Liver (tissue), 9 donors: ENCODE data around the gene STAB1. TPM values are rescaled to one million over a fixed set of nuclear protein-coding genes. Genes with fewer than 3 reads are reported as not detected.
A peak's percentile ranks its signal among the peaks of the same experiment; 100 is the strongest.

Experiments used
- DNase-seq: peaks from one replicate; pipeline ENCODE4 v3.0.0-alpha.2; 2017; ENCODE audit warnings: low spot score
- H3K27ac ChIP-seq, 2 donors: one replicate each; pipeline ENCODE4 v1.7.0; 2013; ENCODE audit warnings: inconsistent platforms in 2 of 2, low read length in 2 of 2, control low read depth in 1 of 2, low read depth in 1 of 2, mild to moderate bottlenecking in 1 of 2
- H3K27me3 ChIP-seq, 4 donors: one replicate each; pipeline versions ENCODE4 v1.6.1 to v1.7.0; 2013; ENCODE audit warnings: low read length in 3 of 4, inconsistent platforms in 1 of 4, mild to moderate bottlenecking in 1 of 4, moderate library complexity in 1 of 4; ENCODE audit not compliant: control insufficient read depth in 4 of 4, insufficient read depth in 4 of 4
- H3K36me3 ChIP-seq, 4 donors: one replicate each; pipeline versions ENCODE4 v1.6.1 to v1.7.0; 2013; ENCODE audit warnings: low read length in 3 of 4, mild to moderate bottlenecking in 3 of 4, low read depth in 1 of 4, moderate library complexity in 1 of 4; ENCODE audit not compliant: control insufficient read depth in 4 of 4, insufficient read depth in 3 of 4
- H3K4me1 ChIP-seq, 4 donors: one replicate each; pipeline versions ENCODE4 v1.6.1 to v1.7.0; 2013; ENCODE audit warnings: low read length in 3 of 4, mild to moderate bottlenecking in 3 of 4, moderate library complexity in 1 of 4; ENCODE audit not compliant: control insufficient read depth in 4 of 4, insufficient read depth in 4 of 4
- H3K4me3 ChIP-seq, 3 donors: one replicate each; pipeline versions ENCODE4 v1.6.1 to v1.7.0; 2013; ENCODE audit warnings: low read length in 3 of 3, control low read depth in 1 of 3, low read depth in 1 of 3, mild to moderate bottlenecking in 1 of 3
- H3K9ac ChIP-seq, 2 donors: one replicate each; pipeline ENCODE4 v1.7.0; 2013; ENCODE audit warnings: low read length in 2 of 2, mild to moderate bottlenecking in 2 of 2, moderate library complexity in 2 of 2, control low read depth in 1 of 2, low read depth in 1 of 2
- H3K9me3 ChIP-seq, 4 donors: one replicate each; pipeline versions ENCODE4 v1.6.1 to v1.7.0; 2013; ENCODE audit warnings: low read length in 3 of 4; ENCODE audit not compliant: control insufficient read depth in 4 of 4
- FOXA2 ChIP-seq: IDR thresholded peaks from 2 replicates; pipeline ENCODE4 v1.6.1; 2016; ENCODE audit warnings: antibody characterized with exemption
- HNF4G ChIP-seq: IDR thresholded peaks from 2 replicates; pipeline ENCODE4 v1.6.1; 2016; ENCODE audit warnings: antibody characterized with exemption
- JUND ChIP-seq, 2 donors: IDR thresholded peaks; 2 replicates each; pipeline ENCODE4 v1.6.1; 2016; ENCODE audit warnings: antibody characterized with exemption in 2 of 2
- NR2F2 ChIP-seq: IDR thresholded peaks from 2 replicates; pipeline ENCODE4 v1.6.1; 2016; ENCODE audit warnings: antibody characterized with exemption
- RAD21 ChIP-seq, 2 donors: IDR thresholded peaks; 2 replicates each; pipeline ENCODE4 v1.6.1; 2016; ENCODE audit warnings: antibody characterized with exemption in 2 of 2, mild to moderate bottlenecking in 2 of 2
- TAF1 ChIP-seq: conservative IDR thresholded peaks from 2 replicates; pipeline ENCODE4 v1.6.1; 2016; ENCODE audit warnings: antibody characterized with exemption, mild to moderate bottlenecking
- WGBS: extraction: QIAGEN DNeasy Blood & Tissue Kit; methylation state at CpG from one replicate; pipeline ENCODE4 v1.1.7; 2013; 5-methylcytosine and 5-hydroxymethylcytosine counted together
- polyA plus RNA-seq, 2 donors: library from polyadenylated mRNA; stranded (reverse) in 1 of 2; unstranded in 1 of 2; fragments of 200-250 nt in 1 of 2; fragments of >200 nt in 1 of 2; fragmentation: Nextera tagmentation in 1 of 2; extraction: Ambion mirVana in 1 of 2; gene quantifications; one replicate each; pipeline versions ENCODE4 v1.2.1 to v1.2.3, GENCODE V29; 2013 to 2015
- total RNA-seq, 2 donors: library from RNA; depleted of rRNA; stranded (reverse); fragments of >200 nt; gene quantifications; one replicate each; pipeline ENCODE4 v1.2.3, GENCODE V29; 2014
- TF ChIP-seq, protein P1 (sequence below): fragments of 150-350 bp; IDR thresholded peaks from 2 replicates; pipeline ENCODE4 v1.5.1; 2017; ENCODE audit warnings: improper control_type of control experiment, low read depth, low read length; ENCODE audit not compliant: missing input control
- TF ChIP-seq, protein P2 (sequence below): IDR thresholded peaks from 2 replicates; pipeline ENCODE4 v1.6.1; 2016; ENCODE audit warnings: antibody characterized with exemption
- TF ChIP-seq, protein P3 (sequence below): IDR thresholded peaks from 2 replicates; pipeline ENCODE4 v1.6.1; 2016; ENCODE audit warnings: antibody characterized with exemption, mild to moderate bottlenecking
- donor health status: healthy.
- donor health status: healthy.
- donor health status: healthy.
- donor health status: healthy.
- donor health status: healthy.

STAB1 gene
- total and polyA plus RNA-seq, 4 donors: 42.0 to 198 (median 71.5) TPM

DNA sequence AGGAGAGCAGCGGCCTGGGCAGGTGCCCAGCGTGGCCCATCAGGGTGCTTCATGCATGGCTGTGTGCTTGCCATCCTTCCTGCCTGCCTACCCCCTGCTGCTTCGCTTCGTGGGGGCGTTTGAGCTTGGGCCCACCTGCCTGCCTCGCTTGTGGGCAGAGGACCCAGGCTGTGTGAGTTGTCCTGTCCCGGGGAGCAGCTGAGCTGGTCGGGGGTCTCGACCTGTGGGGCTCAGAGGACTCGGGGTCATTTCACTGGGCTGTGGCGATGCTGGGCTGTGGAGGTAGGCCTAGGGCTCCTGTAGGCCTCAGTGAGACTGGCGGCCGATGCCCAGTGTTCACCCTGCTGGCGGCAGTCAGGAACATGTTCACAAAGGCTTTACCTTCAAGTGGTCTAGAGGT, 12.1 kb upstream of the STAB1 start:
- no peak for DNase-seq
- Histone ChIP-seq H3K27me3 (no peaks in the 10 kb centered on the region), H3K9me3 (no peaks in the 10 kb centered on the region), H3K36me3 (peaks cover 21 to 62% (median 31%) of the 10 kb centered on the region in 4 donors), H3K9ac (no peak overlapping the region), H3K27ac (no peak overlapping the region), H3K4me1 (peaks cover 0 to 10% (median 4%) of the 10 kb centered on the region in 4 donors), H3K4me3 (no peak overlapping the region)
- WGBS: 89% methylated on average over 14 of the region's 14 CpGs
- no peak for TF ChIP-seq JUND (IDR thresholded peaks at IDR 0.05)
- TF ChIP-seq, protein P1, sequence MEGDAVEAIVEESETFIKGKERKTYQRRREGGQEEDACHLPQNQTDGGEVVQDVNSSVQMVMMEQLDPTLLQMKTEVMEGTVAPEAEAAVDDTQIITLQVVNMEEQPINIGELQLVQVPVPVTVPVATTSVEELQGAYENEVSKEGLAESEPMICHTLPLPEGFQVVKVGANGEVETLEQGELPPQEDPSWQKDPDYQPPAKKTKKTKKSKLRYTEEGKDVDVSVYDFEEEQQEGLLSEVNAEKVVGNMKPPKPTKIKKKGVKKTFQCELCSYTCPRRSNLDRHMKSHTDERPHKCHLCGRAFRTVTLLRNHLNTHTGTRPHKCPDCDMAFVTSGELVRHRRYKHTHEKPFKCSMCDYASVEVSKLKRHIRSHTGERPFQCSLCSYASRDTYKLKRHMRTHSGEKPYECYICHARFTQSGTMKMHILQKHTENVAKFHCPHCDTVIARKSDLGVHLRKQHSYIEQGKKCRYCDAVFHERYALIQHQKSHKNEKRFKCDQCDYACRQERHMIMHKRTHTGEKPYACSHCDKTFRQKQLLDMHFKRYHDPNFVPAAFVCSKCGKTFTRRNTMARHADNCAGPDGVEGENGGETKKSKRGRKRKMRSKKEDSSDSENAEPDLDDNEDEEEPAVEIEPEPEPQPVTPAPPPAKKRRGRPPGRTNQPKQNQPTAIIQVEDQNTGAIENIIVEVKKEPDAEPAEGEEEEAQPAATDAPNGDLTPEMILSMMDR: no peak
- no peak for TF ChIP-seq FOXA2
- TF ChIP-seq, protein P2, sequence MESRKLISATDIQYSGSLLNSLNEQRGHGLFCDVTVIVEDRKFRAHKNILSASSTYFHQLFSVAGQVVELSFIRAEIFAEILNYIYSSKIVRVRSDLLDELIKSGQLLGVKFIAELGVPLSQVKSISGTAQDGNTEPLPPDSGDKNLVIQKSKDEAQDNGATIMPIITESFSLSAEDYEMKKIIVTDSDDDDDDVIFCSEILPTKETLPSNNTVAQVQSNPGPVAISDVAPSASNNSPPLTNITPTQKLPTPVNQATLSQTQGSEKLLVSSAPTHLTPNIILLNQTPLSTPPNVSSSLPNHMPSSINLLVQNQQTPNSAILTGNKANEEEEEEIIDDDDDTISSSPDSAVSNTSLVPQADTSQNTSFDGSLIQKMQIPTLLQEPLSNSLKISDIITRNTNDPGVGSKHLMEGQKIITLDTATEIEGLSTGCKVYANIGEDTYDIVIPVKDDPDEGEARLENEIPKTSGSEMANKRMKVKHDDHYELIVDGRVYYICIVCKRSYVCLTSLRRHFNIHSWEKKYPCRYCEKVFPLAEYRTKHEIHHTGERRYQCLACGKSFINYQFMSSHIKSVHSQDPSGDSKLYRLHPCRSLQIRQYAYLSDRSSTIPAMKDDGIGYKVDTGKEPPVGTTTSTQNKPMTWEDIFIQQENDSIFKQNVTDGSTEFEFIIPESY: no peak
- TF ChIP-seq, protein P3, sequence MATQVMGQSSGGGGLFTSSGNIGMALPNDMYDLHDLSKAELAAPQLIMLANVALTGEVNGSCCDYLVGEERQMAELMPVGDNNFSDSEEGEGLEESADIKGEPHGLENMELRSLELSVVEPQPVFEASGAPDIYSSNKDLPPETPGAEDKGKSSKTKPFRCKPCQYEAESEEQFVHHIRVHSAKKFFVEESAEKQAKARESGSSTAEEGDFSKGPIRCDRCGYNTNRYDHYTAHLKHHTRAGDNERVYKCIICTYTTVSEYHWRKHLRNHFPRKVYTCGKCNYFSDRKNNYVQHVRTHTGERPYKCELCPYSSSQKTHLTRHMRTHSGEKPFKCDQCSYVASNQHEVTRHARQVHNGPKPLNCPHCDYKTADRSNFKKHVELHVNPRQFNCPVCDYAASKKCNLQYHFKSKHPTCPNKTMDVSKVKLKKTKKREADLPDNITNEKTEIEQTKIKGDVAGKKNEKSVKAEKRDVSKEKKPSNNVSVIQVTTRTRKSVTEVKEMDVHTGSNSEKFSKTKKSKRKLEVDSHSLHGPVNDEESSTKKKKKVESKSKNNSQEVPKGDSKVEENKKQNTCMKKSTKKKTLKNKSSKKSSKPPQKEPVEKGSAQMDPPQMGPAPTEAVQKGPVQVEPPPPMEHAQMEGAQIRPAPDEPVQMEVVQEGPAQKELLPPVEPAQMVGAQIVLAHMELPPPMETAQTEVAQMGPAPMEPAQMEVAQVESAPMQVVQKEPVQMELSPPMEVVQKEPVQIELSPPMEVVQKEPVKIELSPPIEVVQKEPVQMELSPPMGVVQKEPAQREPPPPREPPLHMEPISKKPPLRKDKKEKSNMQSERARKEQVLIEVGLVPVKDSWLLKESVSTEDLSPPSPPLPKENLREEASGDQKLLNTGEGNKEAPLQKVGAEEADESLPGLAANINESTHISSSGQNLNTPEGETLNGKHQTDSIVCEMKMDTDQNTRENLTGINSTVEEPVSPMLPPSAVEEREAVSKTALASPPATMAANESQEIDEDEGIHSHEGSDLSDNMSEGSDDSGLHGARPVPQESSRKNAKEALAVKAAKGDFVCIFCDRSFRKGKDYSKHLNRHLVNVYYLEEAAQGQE: no peak
- TF ChIP-seq HNF4G: no peak
- TF ChIP-seq TAF1: no peak

DNA sequence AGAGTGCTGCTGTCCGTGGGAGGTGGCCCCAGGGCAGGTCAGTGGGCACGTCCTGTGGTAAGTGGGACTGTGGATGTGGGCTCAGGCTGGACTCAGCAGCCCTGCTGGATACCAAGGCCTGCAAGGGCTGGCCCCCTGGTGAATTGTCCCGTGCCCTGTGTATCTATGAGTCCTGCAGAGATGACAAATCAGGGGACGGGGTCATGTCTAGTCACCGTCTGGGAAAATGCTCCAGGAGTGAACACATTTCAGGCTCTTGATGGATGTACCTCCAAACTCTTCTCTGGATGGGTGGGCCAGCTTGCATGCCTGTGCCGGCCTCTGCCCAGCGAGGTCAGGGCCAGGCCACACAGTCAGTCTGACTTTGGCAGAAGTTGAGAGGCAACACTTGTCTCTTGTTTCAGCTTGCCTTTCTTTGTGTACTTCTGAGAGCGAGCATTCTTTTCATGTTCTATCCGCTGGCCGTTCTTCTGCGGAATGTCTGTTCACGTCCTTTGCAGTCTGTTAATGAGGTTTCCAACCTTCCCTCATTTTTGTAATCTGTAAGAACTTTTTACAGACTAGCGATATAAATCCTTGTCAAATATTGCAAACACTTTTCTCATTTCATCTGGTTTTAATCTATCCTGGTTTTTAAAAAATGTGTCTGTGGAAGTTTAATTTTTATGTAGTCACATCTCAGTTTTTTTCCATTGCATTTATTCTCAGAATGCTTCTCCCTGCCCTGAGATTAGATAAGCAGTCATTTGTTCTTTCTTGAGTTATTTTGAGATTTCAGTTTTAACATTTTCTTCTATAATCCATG, 11.4 kb upstream of the STAB1 start:
- peaks cover 14 to 60% (median 31%) of the 10 kb centered on the region in 4 donors for H3K36me3 ChIP-seq
- WGBS: 83% methylated on average over 13 of the region's 13 CpGs
- TF ChIP-seq RAD21 (IDR thresholded peaks at IDR 0.05) (no peak), NR2F2 (peak; percentile 49)
- TF ChIP-seq, protein P1: no peak
- H3K27me3 ChIP-seq: no peaks in the 10 kb centered on the region
- H3K4me3 ChIP-seq: no peak overlapping the region
- no peak for DNase-seq
- no peaks in the 10 kb centered on the region for H3K9me3 ChIP-seq
- H3K27ac ChIP-seq: no peak overlapping the region
- peaks cover 0 to 10% (median 4%) of the 10 kb centered on the region in 4 donors for H3K4me1 ChIP-seq
- no peak overlapping the region for H3K9ac ChIP-seq
